Astrocyte (in vitro differentiated cells and primary cell): Measurements from ENCODE around the gene PLS3. TPM values are rescaled to one million over a fixed set of nuclear protein-coding genes. Genes with fewer than 3 reads are reported as not detected.

Experiments
- DNase-seq: peaks from one replicate; pipeline ENCODE4 v3.0.0-alpha.2; 2010; ENCODE audit warnings: low read depth
- FAIRE-seq: peaks from 2 replicates; lab custom pipeline; 2011; peaks lifted over from hg19 to GRCh38; lab: Jason Lieb, UNC
- H2AFZ ChIP-seq: 2 replicates; pipeline ENCODE4 v1.6.0; 2012; ENCODE audit warnings: low read depth, low read length, inconsistent platforms
- H3K27ac ChIP-seq: 2 replicates; pipeline ENCODE4 v1.5.1; 2011; ENCODE audit warnings: low read depth, low read length, inconsistent platforms
- H3K27me3 ChIP-seq: 2 replicates; pipeline ENCODE4 v1.6.0; 2011; ENCODE audit warnings: low read length, inconsistent platforms; ENCODE audit not compliant: insufficient read depth
- H3K36me3 ChIP-seq: 2 replicates; pipeline ENCODE4 v1.5.1; 2011; ENCODE audit warnings: low read length, inconsistent platforms; ENCODE audit not compliant: insufficient read depth
- H3K4me1 ChIP-seq: 2 replicates; pipeline ENCODE4 v1.5.1; 2011; ENCODE audit warnings: low read length, inconsistent platforms; ENCODE audit not compliant: insufficient read depth
- H3K4me2 ChIP-seq: 2 replicates; pipeline ENCODE4 v1.6.0; 2012; ENCODE audit warnings: low read length, inconsistent platforms
- H3K4me3 ChIP-seq: 2 replicates; pipeline ENCODE4 v1.5.1; 2011; ENCODE audit warnings: low read depth, mild to moderate bottlenecking, low read length, inconsistent platforms; ENCODE audit not compliant: insufficient read depth
- H3K79me2 ChIP-seq: 2 replicates; pipeline ENCODE4 v1.6.0; 2012; ENCODE audit warnings: mild to moderate bottlenecking, low read length, inconsistent platforms; ENCODE audit not compliant: insufficient read depth
- H3K9ac ChIP-seq: 2 replicates; pipeline ENCODE4 v1.6.0; 2012; ENCODE audit warnings: mild to moderate bottlenecking, low read length, inconsistent platforms
- H3K9me3 ChIP-seq: 2 replicates; pipeline ENCODE4 v1.5.1; 2012; ENCODE audit warnings: low read depth, mild to moderate bottlenecking, low read length, inconsistent platforms; ENCODE audit not compliant: insufficient read depth
- H4K20me1 ChIP-seq: 2 replicates; pipeline ENCODE4 v1.6.0; 2012; ENCODE audit warnings: low read length, inconsistent platforms; ENCODE audit not compliant: insufficient read depth
- H3K27ac Mint-ChIP-seq: one replicate; pipeline ENCODE4 v1.8.0; 2021; ENCODE audit warnings: mild to moderate bottlenecking, mixed read lengths; ENCODE audit not compliant: unreplicated experiment
- H3K27me3 Mint-ChIP-seq: one replicate; pipeline ENCODE4 v1.8.0; 2021; ENCODE audit warnings: low read depth, mixed read lengths; ENCODE audit not compliant: unreplicated experiment
- H3K36me3 Mint-ChIP-seq: one replicate; pipeline ENCODE4 v1.8.0; 2021; ENCODE audit warnings: low read depth, mixed read lengths; ENCODE audit not compliant: unreplicated experiment
- H3K4me1 Mint-ChIP-seq: one replicate; pipeline ENCODE4 v1.8.0; 2021; ENCODE audit warnings: low read depth, mixed read lengths; ENCODE audit not compliant: unreplicated experiment
- H3K4me3 Mint-ChIP-seq: one replicate; pipeline ENCODE4 v1.8.0; 2021; ENCODE audit warnings: mild to moderate bottlenecking, moderate library complexity, mixed read lengths; ENCODE audit not compliant: unreplicated experiment
- H3K9me3 Mint-ChIP-seq: one replicate; pipeline ENCODE4 v1.8.0; 2021; ENCODE audit warnings: mild to moderate bottlenecking, mixed read lengths; ENCODE audit not compliant: unreplicated experiment
- EZH2 ChIP-seq: IDR thresholded peaks from 2 replicates; pipeline ENCODE4 v1.6.1; 2012; ENCODE audit warnings: mild to moderate bottlenecking, low read length, inconsistent platforms; ENCODE audit not compliant: insufficient read depth
- total RNA-seq: library from RNA; stranded (reverse); gene quantifications from 2 replicates; pipeline ENCODE4 v1.2.1, GENCODE V29; 2021
- TF ChIP-seq, protein P1 (sequence below): IDR thresholded peaks from 2 replicates; pipeline ENCODE4 v1.5.1; 2011; ENCODE audit warnings: low read depth, mild to moderate bottlenecking, inconsistent platforms, low read length, moderate library complexity; ENCODE audit not compliant: insufficient read depth

The PLS3 gene
- total RNA-seq, 1 donor from 2014 or later = 313 TPM

GRCh38 chrX:115687595-115687994 lies 126.6 kb downstream of the PLS3 start:
- Histone ChIP-seq H3K9me3 (no peaks in the 10 kb centered on the region), H3K4me3 (no peak overlapping the region), H2AFZ (no peak overlapping the region), H4K20me1 (no peaks in the 10 kb centered on the region), H3K79me2 (no peaks in the 10 kb centered on the region), H3K36me3 (no peaks in the 10 kb centered on the region), H3K27me3 (no peaks in the 10 kb centered on the region), H3K4me1 (peaks cover 5% of the 10 kb centered on the region), H3K27ac (no peak overlapping the region), H3K9ac (no peak overlapping the region), H3K4me2 (no peak overlapping the region)
- no peak for FAIRE-seq
- no peaks in the 10 kb centered on the region for H3K9me3 Mint-ChIP-seq
- peaks cover 5% of the 10 kb centered on the region for H3K4me1 Mint-ChIP-seq
- H3K4me3 Mint-ChIP-seq = no peak overlapping the region
- H3K36me3 Mint-ChIP-seq = no peaks in the 10 kb centered on the region
- TF ChIP-seq EZH2 = no peak
- TF ChIP-seq, protein P1, sequence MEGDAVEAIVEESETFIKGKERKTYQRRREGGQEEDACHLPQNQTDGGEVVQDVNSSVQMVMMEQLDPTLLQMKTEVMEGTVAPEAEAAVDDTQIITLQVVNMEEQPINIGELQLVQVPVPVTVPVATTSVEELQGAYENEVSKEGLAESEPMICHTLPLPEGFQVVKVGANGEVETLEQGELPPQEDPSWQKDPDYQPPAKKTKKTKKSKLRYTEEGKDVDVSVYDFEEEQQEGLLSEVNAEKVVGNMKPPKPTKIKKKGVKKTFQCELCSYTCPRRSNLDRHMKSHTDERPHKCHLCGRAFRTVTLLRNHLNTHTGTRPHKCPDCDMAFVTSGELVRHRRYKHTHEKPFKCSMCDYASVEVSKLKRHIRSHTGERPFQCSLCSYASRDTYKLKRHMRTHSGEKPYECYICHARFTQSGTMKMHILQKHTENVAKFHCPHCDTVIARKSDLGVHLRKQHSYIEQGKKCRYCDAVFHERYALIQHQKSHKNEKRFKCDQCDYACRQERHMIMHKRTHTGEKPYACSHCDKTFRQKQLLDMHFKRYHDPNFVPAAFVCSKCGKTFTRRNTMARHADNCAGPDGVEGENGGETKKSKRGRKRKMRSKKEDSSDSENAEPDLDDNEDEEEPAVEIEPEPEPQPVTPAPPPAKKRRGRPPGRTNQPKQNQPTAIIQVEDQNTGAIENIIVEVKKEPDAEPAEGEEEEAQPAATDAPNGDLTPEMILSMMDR = no peak
- no peak for DNase-seq
- H3K27me3 Mint-ChIP-seq = no peaks in the 10 kb centered on the region
- H3K27ac Mint-ChIP-seq = no peak overlapping the region

- peak overlapping the region; percentile 64 for H3K4me2 ChIP-seq
- H3K36me3 Mint-ChIP-seq = no peaks in the 10 kb centered on the region
- H3K4me1 Mint-ChIP-seq = peaks cover 5% of the 10 kb centered on the region
- peaks cover 2% of the 10 kb centered on the region for H3K27me3 Mint-ChIP-seq
- peak overlapping the region; percentile 62 for H2AFZ ChIP-seq
- no peaks in the 10 kb centered on the region for H3K9me3 Mint-ChIP-seq
- H3K9ac ChIP-seq = peak overlapping the region; percentile 78
- DNase-seq (peak; percentile 55), FAIRE-seq (peak; percentile 26)
- peak overlapping the region; percentile 89 for H3K27ac ChIP-seq
- no peaks in the 10 kb centered on the region for H3K36me3 ChIP-seq
- H3K4me3 Mint-ChIP-seq = no peak overlapping the region
- peaks cover 5% of the 10 kb centered on the region for H3K4me1 ChIP-seq
- H3K4me3 ChIP-seq = peak overlapping the region; percentile 25
- no peaks in the 10 kb centered on the region for H3K27me3 ChIP-seq
- no peaks in the 10 kb centered on the region for H3K9me3 ChIP-seq
- TF ChIP-seq EZH2 = no peak
- TF ChIP-seq, protein P1 = no peak
- H3K79me2 ChIP-seq = no peaks in the 10 kb centered on the region
- H3K27ac Mint-ChIP-seq = peak overlapping the region; percentile 92
- no peaks in the 10 kb centered on the region for H4K20me1 ChIP-seq
Measured at GRCh38 chrX:115689931-115690330, 129.0 kb downstream of the PLS3 start.

DNA sequence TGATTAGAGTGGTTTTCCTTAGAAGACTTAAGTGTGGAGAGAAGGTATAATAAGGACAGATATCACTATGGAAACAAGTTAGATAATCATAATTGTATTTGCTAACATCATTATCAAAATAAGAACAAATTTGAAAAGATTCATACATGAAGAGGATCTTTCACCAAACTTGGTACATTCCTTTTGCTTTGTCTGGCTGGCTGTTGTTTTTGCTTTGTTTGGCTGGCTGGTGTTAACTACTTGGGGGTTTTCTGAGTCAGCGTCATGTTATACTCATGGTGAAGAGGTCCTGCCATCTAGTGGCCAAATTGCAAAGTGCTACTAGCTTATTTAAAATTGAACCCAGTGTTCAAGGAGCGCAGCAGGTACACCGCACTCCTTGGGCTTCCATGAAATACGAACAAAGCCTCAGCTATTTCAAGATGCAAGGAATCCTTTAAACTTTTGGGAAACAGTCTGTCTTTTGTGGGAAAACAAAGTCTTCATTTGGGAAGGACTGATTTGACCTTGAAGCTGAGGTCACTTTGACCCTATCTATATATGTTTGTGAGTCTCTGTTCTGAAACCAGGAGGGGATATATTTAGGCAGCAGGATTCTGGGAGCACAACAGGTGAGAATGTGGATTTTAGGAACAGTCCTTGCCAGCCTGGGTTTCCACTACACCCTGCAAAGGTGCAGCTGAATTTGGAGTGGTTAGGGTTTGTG lies 129.7 kb downstream of the PLS3 start:
- H2AFZ ChIP-seq = peak overlapping the region; percentile 62
- no peaks in the 10 kb centered on the region for H4K20me1 ChIP-seq
- H3K4me3 ChIP-seq = no peak overlapping the region
- H3K4me2 ChIP-seq = peak overlapping the region; percentile 64
- no peaks in the 10 kb centered on the region for H3K36me3 ChIP-seq
- Mint-ChIP-seq H3K9me3 (no peaks in the 10 kb centered on the region), H3K27ac (peak overlapping the region; percentile 92), H3K4me1 (peaks cover 5% of the 10 kb centered on the region), H3K4me3 (peak overlapping the region; percentile 35), H3K27me3 (peaks cover 2% of the 10 kb centered on the region), H3K36me3 (no peaks in the 10 kb centered on the region)
- H3K9me3 ChIP-seq = no peaks in the 10 kb centered on the region
- peak overlapping the region; percentile 89 for H3K27ac ChIP-seq
- H3K27me3 ChIP-seq = no peaks in the 10 kb centered on the region
- DNase-seq (peak; percentile 77), FAIRE-seq (peak; percentile 92)
- peaks cover 5% of the 10 kb centered on the region for H3K4me1 ChIP-seq
- TF ChIP-seq, protein P1 = peak; percentile 74
- TF ChIP-seq EZH2 = no peak
- no peaks in the 10 kb centered on the region for H3K79me2 ChIP-seq
- peak overlapping the region; percentile 78 for H3K9ac ChIP-seq
